Measurements from ENCODE around the gene CRYBA2.

Gene CRYBA2

GRCh38 chr2:219023045-219023605 lies 29.9 kb upstream of the CRYBA2 start:
- DNase-seq (ENCODE audit: low read depth in 2 of 2), result no peak

DNA sequence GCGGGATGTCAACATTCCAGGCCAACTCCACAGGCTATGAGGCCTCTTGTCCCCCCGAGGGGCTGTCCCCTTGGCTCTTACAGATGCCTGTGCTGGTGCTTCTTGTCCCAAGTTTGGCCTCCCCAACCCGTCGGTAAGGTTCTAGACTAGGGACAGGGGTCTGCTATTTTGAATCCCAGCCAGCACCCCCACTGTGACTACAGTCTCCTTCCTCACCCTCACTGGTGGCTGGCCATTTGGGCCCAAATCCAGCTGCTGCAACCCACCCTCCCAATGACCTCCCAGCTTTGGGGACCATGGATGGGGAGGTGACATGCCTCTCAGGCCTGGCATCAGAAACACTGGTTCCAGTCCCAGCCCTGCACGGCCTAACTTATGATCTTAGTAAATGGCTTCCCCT lies 29.4 kb upstream of the CRYBA2 start:
- DNase-seq (ENCODE audit: low read depth in 2 of 2), result no peak

- no peak for DNase-seq (ENCODE audit: low read depth in 2 of 2)
These were observed 28.8 kb upstream of the CRYBA2 start for GRCh38 chr2:219022041-219022440.

- DNase-seq (ENCODE audit: low read depth in 2 of 2), result no peak
These were observed 28.4 kb upstream of the CRYBA2 start for GRCh38 chr2:219021591-219021990.

DNA sequence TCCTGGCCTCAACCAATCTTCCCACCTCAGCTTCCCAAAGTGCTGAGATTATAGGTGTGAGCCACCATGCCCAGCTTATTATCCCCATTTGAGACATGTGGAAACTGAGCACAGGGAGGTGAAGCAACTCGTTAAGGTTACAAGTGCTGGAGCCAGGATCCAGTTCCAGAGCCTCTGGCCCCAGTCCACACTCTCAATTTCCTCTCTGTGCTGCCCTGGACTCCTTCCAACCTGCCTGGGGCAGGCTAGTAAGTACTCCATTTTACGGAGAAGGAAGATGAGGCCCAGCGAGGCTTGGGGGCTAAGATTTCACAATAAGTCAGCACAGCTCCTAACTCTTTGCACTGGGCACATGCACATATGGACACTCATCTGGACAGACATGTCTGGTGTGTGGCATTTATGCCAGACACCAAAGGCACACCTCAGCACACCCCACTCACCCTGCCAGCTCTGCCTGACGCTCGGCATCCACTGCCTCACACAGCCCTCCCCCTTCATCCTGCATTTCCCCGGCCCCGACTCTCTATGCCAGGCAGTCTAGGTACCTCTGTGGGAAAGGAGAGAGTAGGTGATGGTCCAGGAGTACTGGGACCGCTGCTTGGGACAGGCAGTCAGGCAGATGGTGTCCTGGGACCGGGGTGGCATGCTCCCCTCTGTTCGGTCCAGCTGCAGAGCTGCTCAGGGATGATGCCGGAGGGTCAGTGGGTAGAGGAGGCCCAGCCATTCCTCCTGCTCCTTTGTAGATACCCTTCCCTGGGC lies 27.6 kb upstream of the CRYBA2 start:
- DNase-seq (ENCODE audit: low read depth in 2 of 2), result no peak

DNA sequence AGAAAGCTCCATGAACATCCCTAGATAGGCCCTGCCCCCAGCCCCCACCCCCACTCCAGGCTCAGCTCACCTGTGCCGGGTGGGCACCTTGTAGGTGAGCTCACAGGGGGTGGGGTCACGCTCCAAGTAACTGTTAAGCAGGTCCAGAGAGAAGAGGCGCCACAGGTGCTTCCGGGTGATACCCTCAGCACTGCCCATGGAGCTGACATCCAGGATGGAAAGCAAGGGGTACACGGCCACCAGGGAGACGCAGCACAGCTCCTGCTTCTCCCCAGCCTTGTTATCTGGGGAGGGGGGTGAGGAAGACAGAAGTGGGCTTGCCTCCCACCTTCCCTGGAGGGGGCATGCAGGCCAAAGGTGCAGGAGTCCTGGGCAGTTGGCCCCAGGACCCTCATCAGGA lies 26.2 kb upstream of the CRYBA2 start:
- no peak for DNase-seq (ENCODE audit: low read depth in 2 of 2)

GRCh38 chr2:219018726-219019125 lies 25.5 kb upstream of the CRYBA2 start:
- DNase-seq (ENCODE audit: low read depth in 2 of 2), result no peak

DNA sequence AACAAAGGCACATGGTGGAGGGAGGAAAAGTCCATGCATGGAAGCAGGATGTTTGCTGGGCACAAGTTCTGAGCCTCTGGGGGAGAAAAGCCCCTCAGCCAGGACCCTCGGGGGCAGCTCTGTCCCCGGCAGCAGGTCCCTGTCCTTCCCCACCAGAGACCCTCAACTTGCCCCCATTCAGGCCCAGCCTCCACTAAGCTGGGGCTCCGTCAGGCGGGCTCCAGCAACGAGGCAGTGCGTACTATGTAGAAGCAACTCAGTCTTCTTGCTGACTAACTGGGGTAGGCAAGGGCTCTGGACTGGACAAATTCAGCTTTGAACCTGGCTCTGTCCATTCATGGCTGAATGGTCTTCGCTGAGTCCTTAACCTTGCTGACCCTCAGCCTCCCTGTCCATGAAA lies 25.1 kb upstream of the CRYBA2 start:
- no peak for DNase-seq (ENCODE audit: low read depth in 2 of 2)

DNA sequence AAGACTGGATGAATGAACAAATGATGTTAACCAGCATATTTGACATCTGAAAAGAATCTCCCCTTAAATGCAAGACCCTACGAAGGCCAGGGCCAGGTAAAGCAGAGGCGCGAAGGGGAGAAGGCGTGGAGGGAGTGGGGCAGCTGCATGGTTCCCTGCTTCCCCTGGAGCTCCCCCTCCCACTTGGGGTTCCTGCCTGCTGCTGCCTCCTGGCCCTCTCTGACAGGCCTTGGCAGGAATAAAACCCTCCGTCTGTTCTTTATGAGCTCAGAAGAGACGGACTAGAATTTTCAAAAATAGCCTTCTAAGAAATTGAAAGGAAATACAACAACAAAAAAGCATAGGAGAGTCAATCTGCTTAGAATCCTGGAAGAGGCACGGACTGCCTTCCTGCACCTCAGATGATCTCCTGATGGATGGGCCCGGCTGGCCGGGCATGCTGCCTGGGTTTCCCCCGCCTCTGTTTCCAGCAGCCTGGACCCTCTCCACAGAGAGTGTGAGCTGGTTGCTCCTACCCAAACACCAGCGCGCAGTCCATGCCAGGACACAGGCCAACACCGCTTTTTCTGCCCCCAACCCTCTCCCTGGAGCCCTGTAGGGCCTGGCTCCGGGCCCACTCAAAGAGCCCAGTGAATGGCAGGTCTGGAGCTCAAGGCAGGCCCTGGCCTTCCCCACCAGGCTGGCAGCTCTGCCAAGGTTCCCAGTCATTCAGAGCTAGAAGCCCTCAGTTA lies 24.1 kb upstream of the CRYBA2 start:
- no peak for DNase-seq (ENCODE audit: low read depth in 2 of 2)

DNA sequence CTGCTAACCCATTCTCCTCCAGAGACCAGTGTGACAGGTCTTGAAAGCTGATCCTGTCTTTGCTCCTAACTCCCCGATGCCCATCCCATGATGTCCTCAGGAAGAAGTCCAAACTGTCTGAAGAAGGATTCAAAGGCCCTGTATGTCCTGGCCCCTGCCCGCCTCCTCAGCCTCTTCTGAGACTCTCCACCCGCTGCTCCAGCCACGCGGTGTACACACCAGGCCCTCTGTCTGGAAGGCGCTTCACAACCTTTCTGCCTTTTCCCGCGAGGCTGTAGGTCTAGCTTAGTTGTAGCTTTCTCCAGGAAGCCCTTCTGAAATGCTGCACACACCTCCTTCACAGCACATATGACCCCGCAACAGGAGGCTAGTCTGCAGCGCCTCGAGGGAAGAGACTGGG lies 23.5 kb upstream of the CRYBA2 start:
- DNase-seq (ENCODE audit: low read depth in 2 of 2), result no peak

DNA sequence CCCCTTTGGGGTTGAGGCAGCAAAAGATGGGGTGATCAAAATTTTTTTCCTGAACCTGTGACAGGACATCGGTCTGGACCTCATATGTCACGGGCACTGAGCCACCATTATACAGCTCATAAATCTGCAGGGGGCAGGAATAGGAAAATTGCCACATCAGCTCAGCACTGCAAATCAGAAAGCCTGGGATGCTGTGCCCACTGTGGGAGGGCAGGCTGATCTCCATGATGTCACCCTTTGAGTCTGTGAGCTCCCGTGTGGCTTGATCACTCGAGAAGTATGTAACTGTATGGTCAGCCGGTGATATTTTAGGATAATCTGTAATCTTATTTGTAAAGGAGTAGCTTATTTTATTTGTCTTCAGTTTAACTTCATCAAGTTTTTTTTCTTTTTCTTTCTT lies 17.7 kb upstream of the CRYBA2 start:
- DNase-seq (ENCODE audit: low read depth in 2 of 2), result no peak

- DNase-seq (ENCODE audit: low read depth in 2 of 2), result no peak
These were observed 17.0 kb upstream of the CRYBA2 start for GRCh38 chr2:219010162-219010756.

- DNase-seq (ENCODE audit: low read depth in 2 of 2), result no peak
These were observed 16.1 kb upstream of the CRYBA2 start for GRCh38 chr2:219009294-219009693.

GRCh38 chr2:219003979-219004378 lies 10.8 kb upstream of the CRYBA2 start:
- DNase-seq (ENCODE audit: low read depth in 2 of 2), result no peak

DNA sequence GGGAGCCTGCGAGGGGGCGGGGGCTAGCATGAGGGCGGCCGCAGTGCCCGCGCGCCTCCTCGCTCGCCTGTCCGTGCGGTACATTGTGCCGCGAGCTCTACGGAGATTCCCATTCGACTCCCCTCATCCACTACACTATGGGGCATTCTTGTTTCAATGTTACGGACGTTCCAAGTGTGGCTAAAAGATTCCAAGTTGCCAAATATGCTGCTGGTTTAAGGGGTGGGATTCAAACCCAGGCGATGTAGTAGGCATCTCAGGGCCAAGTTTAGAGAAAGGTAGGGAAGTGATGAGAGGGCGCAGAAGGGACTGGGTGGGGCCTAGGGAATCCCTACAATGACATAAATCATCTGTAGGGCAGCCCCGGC lies 10.0 kb upstream of the CRYBA2 start:
- DNase-seq (ENCODE audit: low read depth in 2 of 2), result no peak

DNA sequence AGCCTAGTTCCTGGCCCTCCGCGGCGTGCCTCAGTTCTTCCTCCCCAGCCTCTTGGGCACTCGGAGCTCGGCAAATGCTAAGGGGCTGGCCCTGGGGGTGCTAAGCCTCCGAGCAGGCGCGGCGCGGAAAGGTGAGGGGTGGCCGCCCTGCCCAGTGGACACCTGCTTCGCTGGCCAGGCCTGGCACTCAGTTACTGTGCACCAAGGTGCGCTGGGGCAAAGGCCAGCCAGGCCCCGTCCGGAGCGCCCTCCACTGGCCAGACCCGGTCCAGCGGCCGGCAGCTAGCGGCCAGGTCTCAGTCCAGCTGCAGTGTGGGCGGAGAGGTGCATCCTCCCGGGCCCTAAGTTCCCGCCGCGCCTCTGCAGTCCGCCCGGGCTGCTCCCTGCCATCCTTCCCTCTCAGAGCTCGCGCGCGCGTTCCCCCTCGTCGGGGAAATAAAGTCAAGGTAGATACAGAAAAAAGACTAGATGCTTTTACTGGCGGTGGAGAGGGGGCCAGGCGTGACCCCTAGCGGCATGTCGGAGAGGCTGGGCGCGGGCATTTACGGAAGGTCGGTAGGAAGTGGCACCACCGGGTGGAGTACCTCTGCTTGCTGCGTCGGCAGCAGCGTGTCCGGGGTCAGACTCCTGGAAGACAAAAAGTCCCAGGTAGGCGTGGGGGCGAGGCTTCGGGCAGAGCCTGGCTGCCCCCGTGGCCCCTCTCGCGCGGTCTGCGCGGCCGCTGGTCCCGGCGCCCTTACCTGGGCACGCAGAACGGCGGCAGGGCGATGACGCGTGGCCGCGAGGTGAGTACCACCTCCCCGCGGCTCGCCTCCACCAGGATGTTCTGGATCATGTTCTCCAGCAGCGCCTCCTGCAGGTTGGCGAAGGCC lies 9.4 kb upstream of the CRYBA2 start:
- DNase-seq (ENCODE audit: low read depth in 2 of 2), result no peak

DNA sequence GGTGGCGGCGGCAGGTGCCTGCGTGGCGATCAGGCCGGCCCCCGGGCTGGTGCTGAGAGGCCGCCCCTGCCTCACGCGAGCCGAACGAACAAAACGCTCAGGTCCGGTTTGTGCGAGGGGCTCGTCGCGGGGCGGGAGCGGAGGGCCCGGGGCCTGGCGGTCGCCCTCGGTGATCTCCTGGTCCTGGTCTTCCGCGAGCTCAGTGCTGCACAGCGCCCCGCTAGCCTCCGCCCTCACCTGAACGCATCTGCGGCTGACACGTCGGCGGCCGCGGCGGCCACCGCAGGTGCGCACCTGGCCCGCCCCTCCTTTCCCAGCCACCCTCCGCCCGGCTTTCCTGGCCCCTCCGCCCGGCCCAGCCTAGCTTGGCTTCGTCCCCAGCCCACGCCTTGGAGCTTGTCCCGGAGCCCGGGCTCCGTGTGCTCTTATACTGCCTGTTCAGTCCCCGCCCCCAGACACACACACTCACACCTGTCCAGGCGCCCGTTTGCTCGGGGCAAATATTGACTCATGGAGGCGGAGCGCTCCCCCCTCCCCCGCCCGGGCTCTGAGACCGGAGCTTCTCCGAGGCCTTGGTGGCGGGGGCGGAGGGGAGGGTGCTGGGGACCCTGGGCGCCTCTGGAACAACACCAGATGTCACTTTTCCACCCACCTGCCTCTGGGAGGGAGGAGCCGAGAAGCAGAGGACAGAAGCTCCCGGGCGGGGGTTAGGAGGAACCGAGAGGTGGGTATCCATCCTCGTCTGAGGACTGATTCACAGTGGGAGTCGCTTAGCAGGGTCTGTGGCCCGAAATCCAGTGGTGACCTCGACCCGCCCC lies 8.6 kb upstream of the CRYBA2 start:
- DNase-seq (ENCODE audit: low read depth in 2 of 2), result no peak

DNA sequence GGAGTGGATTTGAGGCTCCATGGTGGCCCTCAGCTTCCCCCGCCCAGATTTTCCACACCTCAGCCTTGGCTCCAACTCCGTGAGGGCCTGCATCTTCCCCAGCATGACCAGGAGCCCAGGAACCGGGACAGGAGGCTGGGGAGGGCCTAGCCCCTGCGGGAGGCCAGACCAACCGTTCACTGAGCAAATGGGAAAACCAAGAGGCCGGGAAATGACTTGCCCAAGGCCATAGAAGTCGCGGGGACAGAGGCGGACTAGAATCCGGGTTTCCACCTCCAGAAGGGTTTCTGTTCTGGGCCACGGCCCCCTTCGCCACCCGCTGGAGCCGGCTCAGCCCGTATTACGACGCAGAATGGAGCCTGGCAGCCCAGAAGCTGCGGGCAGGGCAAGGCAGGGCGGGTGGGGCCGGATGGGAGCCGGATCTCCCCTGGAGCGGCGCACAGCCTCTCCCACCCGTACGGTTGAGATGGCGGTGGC lies 7.9 kb upstream of the CRYBA2 start:
- DNase-seq (ENCODE audit: low read depth in 2 of 2), result no peak

DNA sequence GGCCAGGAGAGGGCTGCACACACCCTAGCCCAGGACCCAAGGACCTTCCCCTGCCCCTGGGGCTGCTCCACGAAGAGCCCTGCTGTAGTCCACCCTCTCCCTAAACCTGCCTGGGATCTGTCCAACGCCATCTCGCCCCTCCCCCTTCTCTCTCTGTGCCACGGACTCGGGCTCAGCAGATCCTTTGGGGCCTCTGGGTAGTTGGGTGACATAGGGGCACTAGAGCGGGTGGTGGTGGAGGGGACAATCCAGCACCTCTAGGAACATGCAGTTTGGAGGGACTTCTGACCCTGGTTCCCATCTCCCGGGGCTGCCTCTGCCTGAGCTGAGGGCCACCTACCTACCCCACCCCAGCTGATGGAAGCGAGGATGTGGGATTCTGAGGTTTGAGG lies 7.3 kb upstream of the CRYBA2 start:
- no peak for DNase-seq (ENCODE audit: low read depth in 2 of 2)

- DNase-seq (ENCODE audit: low read depth in 2 of 2), result no peak
These were observed 6.8 kb upstream of the CRYBA2 start for GRCh38 chr2:218999881-219000568.

Data from stimulated activated CD8-positive, alpha-beta memory T cell treated with anti-CD3 and anti-CD28 coated beads, Interleukin-7, amount 100 ng/mL, for 1 hour (primary cell).